ENCODE data around the gene CHIT1.
"Not testable (repeated sequence)": the region's sequence is repeated elsewhere in the genome, so short reads cannot be mapped to it uniquely, and the experiment has no call there.

CHIT1 gene

DNA sequence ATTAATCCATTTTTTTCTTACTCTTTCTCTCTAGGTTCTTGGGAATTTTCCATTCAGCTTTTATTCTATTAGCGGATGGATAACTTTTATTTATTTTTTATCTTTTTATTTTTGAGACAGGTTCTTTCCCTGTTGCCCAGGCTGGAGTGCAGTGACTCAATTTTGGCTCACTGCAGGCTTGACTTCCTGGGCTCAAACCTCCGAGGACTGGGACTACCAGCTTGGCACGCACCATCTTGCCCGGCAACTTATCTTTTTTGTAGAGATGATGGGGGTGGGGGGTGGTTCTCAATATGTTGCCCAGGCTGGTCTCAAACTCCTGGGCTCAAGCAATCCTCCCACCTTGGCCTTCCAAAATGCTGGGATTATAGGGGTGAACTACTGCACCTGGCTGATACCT is 36.1 kb upstream of the CHIT1 start:
- DNase-seq = no peak

DNA sequence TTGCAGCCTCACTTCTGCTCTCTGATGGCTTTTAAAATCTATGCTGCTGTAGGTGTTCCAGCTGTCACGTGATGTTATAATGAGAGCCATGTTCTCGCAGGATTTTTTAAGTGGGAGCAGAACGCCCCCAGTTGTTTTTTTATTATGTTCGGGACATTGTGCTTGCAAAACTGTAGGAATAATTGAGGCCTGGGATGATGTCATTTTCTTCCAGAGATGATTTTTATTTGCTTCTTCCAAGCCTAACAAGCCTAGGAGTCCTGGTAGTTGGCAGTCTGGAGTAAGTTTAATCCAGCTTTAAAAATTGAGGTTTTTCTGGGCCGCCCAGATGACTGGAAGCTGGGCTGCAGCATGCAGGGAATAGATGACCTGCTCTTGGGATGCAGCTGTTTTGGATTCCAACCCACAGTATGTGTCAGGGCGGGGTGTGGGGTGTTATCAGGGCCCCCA is 34.6 kb upstream of the CHIT1 start:
- no peak for DNase-seq

DNA sequence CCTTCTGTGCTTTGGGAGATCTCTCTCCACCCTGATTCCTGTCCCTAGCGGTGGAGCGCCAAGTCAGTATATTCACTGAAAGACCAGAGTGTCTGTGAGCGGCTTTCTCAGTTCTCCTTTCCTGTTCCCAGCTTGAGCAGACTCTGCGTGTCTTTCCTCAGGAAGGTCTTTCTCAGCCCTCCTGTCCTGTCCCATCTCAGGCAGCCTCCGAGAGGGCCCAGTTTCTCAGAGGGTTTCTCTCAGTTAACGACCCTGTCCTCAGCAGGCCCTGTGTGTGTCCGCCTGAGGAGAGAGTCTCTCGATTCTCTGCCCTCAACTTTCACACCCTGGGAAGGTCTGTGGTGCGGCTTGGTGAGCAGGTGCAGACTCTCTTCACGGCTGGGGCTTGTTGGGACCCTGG is 34.0 kb upstream of the CHIT1 start:
- no peak for DNase-seq

DNA sequence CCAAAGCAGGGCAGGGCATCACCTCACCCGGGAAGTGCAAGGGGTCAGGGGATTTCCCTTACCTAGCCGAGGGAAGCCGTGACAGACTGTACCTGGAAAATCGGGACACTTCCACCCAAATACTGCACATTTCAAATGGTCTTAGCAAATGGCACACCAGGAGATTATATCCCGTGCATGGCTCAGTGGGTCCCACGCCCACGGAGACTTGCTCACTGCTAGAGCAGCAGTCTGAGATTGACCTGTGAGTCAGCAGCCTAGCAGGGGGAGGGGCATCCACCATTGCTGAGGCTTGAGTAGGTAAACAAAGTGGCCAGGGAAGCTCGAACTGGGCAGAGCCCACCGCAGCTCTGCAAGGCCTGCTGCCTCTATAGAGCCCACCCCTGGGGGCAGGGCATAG is 27.2 kb upstream of the CHIT1 start:
- not testable (repeated sequence) for DNase-seq

DNA sequence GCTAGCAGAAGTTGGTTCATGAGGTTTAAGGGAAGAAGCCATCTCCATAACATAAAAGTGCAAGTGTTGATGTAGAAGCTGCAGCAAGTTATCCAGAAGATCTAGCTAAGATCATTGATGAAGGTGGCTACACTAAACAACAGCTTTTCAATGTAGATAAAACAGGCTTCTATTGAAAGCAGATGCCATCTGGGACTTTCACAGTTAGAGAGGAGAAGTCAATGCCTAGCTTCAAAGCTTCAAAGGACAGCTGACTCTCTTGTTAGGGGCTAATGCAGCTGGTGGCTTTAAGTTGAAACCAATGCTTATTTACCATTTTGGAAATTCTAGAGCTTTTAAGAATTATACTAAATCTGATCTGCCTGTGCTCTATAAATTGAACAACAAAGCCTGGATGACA is 25.3 kb upstream of the CHIT1 start:
- not testable (repeated sequence) for DNase-seq

DNA sequence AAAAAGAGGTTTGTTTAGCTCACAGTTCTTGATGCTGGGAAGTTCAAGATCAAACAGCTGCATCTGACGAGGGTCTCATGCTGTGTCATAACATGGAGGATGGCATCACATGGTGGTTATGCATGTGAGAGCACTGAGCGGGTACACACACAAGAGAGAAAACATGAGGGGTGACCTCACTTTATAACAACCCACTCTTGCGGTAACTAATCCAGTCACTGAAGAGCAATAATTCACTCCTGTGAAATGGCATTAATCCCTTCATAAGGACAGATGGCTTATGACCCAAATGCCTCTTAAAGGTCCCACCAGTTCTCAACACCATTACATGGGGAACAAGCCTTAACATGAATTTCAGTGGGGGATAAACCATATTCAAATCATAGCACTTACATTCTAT is 23.2 kb upstream of the CHIT1 start:
- DNase-seq = no peak

DNA sequence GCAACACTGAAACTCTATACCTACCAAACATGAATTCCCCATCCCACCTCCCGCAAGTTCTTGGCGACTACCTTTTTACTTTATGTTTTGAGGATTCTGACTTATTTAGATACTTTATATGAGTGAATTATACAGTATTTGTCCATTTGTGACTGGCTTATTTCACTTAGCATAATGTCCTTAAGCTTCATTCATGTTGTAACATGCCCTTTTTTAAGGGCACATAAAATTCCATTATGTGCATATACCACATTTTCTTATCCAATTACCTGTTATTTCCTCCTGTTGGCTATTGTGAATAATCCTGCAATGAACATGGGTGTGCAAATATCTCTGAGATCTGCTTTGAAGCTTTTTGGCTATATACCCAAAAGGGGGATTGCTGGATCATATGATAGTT is 22.0 kb upstream of the CHIT1 start:
- no peak for DNase-seq

DNA sequence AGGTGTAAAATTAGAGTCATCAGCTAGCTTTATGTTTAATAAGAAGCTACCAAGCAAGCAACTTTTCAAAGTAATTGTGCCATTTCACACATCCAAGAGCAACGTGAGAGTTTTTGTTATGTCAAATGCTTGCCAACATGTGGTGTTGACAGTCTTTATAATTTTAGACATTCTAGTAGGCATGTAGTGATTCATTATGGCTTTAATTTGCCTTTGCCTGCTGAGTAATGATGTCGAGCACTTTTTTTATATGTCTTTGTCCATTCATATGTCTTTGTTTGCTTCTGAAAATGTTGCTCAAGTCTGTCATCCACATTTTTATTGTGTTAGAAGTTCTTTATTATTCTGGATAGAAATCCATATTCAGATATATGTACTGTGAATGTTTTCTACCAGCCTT is 21.4 kb upstream of the CHIT1 start:
- no peak for DNase-seq

DNA sequence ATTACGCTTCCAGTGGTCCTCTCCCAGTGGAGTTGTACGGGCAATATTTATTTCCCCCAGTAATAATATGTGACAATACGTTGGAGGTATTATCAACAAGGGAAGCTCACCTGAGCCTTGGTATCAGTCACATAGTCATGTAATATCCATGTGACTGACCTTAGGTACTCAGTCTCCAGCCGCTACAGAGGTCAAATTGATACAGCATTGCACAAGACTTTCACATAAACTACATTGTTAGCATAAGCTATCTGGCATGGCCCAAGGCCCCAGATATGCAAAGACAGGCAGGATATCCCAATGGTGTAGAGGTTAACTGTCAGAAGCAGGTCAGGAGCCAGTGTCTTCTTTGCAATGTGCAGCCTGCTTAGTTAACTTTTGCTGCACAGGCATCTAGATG is 15.3 kb upstream of the CHIT1 start:
- no peak for DNase-seq

DNA sequence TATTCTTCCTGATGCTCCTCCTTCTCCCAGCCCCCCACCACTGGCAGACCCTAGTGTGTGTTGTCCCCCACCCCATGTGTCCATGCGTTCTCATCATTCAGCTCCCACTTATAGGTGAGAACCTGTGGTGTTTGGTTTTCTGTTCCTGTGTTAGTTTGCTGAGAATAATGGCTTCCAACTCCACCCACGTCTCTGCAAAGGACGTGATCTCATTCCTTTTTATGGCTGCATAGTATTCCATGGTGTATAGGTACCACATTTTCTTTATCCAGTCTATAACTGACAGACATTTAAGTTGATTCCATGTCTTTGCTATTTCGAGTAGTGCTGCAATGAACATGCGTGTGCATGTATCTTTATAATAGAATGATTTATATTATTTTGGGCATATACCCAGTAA is 12.2 kb upstream of the CHIT1 start:
- DNase-seq = not testable (repeated sequence)

DNA sequence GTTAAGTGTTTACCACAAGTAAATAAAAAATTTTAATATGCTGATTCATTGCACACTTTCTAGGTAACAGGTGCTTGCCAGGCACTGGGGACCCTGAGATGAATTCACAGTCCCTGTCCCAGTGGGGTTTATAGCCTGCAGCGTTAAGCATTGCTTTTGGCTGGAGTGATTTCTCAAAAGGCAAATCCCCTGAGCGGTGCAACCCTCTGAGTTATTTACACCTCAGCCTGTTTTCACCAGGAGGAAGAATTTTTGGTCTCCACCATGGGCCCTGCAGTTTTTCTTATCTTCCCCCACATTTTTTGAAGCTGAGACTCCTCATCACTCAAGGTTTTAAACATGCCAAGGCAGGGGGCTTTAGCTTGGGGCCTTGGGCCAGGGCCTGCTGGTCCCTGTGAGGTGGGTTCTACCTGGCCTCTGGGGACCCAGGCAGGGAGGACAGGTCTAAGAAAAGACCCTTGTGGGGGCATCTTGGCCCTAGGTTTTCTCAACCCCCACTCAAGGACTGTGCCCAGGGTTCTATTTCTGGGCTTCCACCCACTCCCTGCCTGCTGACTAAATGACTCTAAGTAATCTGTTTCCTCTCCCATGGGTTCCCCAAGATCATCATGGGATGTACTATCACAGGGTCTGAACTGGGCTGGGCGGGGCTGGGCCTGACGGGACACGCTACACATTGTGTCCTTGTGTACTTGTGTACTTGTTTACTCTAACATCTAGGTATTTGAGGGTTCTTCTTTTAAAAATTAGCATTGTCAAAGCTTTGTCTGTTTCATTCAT is 10.2 kb upstream of the CHIT1 start:
- no peak for DNase-seq

DNA sequence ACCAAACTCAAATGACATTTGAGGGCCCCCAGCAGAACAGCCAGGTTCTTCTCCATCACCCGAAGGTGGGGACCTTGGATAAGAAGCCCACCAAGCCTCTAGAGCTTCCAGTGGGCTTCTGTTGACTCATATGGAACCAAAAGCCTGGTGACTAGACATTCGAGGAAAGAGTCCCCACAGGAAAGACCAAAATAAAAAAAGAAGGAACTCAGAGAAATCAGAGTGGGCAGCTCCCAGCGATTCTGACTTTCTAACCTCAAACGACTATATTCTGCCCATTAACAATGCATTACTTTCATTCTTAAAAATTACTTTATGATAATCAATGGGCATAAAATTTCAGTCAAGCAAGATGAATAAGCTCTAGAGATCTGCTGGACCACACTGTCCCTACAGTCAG is 9.6 kb upstream of the CHIT1 start:
- DNase-seq = no peak

DNA sequence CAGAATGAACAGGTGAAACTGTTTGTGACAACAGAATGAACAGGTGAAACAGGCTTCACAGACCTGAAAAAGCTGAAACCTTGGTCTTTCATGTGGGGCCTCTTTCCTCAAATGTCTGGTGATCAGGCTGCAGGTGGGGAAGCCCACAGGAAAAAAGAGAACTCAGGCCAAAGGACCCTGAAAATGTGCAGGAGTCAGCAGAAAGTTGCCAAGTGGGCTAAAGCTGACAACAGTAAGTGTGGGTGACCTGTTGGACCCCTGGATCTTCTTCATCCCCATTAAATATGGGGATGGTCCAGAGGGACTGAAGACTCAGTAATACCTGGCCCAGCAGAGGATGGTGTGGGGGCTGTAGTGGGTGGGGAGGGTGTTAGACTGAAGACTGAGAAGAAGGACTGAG is 9.1 kb upstream of the CHIT1 start:
- DNase-seq = no peak

DNA sequence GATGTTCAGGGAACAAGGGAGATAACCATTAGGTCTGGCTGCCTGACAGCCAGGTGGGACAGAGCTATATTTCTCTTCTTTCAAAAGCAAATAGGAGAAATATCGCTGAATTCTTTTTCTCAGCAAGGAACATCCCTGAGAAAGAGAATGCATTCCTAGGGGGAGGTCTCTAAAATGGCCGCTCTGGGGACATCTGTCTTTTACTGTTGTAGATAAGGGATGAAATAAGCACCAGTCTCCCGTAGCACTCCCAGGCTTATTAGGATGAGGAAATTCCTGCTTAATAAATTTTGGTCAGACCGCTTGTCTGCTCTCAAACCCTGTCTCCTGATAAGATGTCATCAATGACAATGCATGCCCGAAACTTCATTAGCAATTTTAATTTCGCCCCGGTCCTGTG is 5.4 kb upstream of the CHIT1 start:
- not testable (repeated sequence) for DNase-seq

DNA sequence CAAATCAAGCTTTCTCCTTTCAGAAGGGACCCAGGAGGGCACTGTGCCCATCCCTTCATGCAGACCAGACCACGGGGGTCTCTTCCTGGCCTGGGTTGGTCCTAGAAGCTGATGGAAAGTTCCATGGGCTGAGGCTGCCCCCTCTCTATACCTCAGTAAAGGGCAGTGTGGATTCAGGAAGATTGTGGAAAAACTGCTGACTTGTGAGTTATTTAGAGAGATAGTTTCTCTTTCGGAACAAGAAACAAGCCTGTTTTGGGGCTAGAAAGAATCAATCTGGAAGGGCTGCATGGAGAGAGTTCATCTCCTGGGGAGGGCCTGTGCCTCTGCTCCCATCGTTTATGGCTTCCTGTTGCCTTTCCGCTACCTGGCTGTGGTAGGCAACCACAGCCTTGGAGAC is 803 bp downstream of the CHIT1 start:
- DNase-seq = no peak

DNA sequence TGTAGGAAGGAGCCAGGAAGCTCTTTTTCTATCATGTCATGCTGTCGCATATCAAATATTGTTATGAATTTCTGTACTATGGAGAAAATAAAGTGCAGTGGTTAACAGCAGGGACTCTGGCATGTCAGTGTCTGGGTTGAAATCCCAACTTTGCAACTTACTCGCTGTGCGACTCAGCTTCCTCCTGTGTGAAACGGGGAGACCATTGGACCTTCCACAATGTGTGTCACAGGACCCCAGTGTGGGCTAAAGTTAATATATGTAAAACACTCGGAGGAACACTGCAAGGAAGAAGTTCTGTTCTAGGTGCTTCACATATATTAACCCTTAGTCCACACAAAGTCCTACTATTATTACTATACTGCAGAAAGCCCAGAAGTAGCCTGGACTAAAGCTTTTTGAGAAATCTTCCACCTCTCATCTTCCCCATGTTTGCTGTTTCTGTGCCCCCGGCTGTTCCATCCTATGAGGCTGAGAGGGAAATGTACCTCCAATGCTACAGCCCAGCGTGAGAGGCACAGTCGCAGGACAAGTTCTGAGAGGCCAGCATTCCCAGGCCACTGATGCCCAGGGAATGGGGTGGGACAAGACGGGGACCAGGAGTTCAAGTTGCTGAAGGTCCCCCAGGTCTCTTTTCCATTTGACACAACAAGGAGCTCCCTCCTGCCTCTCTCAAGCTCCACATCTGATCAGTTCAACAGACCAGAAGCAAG is 1.9 kb downstream of the CHIT1 start:
- DNase-seq = no peak

DNA sequence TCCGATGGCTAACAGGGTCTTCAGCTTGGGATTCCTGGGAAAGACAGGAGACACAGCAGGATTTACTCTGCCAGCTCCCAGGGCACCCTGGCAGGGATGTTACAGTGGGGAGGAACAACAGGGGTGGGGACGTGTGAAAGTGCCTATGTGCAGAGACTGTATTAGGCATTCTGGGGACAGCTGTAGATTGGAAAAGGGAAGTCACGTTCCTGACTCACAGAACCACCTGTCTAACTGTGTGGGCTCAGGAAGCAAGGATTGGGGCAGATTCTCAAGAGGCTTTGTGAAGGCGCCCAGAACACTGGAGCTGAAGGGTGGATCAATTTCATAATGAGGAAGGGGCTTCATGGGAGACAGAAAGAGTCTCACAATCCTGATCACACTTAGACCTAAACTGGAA is 4.4 kb downstream of the CHIT1 start:
- no peak for DNase-seq

DNA sequence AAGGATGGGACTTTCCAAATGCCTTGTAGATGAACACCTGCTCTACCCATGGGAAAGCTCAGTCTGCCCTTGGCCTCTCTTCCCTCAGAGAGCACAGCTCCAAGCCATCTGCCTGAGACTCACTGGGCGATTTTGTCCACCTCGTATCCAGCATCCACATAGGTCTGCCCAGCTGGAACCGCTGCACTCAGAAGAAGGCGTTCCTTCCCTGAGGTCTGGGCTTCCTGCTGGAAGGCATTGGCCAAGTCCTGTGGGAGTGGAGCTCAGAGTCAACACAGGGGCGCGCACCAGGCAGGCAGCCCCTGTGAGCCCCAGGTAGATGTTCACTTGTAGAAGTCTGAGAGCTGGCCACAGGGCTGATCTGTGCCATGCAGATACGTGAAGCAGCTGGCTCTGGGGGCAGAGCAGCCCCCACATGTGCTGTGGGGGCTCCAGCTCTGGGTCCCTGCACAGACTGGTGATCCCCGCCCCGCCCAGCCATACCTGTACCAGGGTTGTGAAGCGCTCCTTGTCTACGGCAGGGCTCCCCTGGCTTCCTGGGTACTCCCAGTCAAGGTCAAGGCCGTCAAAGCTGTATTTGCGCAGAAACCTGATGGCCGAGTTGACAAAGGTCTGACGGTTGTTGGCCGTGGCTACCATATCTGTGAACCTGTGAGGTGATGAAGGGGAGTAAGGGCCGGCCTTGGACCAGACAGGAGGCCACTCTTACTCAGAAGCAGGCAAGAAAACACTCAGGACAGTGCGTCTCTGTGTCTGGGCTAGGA is 6.3 kb downstream of the CHIT1 start:
- no peak for DNase-seq

DNA sequence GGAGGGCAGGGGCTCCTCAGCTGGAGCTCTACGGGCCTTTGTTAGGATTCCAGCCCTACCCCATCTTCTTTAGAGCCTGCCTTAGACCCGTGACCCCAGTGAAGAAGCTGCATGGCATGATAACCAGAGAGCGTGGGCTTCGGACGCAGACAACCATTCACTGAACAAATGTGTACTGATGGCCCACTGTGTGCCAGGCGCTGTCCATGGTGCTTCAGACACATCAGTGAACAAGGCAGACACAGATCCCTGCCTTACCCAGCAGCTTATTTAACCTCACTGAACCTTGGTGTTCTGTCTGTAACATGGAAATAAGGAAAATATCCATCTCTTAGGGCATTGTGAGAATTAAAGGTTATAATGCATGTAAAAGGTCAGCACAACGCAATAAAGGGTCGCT is 9.5 kb downstream of the CHIT1 start:
- no peak for DNase-seq

DNA sequence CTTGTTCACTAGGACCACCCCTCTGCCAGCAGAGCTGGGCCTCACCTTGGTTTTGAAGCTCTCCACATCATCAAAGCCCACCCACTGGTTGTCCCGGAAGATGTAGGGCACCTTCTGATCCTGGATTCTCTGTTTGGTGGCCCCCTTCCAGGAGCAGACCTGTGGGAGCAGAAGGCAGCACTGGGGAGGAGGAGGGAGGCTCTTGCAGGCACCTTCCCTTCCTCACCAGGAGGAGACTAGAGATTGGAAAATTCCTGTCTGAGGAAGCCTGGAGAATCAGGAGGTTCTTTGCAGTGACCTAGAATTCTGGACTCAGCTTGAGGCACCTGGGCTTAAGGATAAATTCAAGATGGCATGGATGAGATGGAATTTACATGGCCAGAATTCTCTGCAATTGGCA is 10.3 kb downstream of the CHIT1 start:
- DNase-seq = no peak

DNA sequence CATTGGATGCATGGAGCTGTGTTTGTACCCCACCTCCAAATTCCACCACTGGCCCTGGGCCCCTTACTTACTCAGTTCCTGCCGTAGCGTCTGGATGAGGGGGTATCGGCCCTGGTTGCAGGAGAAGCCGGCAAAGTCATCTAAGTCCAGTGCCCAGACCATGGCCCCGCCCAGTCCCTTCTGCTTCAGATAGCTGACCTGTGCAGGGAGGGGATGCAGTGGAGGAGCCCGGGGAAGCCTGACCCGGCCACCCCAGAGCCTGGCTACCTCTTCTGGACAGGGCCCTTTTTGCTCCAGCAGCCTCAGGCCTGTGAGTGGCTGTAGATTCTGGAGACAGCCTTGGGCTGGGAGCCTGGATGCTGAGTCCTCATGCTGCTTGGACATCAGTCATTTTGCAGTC is 11.8 kb downstream of the CHIT1 start:
- no peak for DNase-seq

DNA sequence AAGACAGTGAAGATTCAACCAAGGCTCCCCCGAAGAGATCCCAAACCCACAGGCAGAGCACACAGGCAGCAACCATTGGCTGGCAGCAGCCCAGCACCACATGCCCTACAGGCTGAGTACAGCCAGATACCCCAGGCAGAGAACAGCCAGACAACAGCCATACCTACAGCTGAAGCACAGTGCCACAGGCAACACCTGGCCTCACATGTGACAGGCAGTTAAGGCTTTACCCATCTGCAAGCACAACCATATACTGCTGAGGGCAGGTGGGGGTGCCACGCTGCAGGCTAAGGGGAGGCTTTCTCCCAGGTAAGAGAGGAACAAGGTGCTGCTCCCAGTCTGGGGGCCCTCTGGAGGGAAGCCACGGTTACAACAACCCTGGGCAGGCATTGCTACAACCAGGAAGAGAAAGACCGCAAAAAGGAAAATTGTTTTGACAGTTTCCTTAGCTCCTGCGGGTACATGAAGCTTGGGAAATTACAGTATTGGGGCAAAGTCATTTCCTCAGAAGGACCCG is 12.3 kb downstream of the CHIT1 start:
- DNase-seq = no peak

DNA sequence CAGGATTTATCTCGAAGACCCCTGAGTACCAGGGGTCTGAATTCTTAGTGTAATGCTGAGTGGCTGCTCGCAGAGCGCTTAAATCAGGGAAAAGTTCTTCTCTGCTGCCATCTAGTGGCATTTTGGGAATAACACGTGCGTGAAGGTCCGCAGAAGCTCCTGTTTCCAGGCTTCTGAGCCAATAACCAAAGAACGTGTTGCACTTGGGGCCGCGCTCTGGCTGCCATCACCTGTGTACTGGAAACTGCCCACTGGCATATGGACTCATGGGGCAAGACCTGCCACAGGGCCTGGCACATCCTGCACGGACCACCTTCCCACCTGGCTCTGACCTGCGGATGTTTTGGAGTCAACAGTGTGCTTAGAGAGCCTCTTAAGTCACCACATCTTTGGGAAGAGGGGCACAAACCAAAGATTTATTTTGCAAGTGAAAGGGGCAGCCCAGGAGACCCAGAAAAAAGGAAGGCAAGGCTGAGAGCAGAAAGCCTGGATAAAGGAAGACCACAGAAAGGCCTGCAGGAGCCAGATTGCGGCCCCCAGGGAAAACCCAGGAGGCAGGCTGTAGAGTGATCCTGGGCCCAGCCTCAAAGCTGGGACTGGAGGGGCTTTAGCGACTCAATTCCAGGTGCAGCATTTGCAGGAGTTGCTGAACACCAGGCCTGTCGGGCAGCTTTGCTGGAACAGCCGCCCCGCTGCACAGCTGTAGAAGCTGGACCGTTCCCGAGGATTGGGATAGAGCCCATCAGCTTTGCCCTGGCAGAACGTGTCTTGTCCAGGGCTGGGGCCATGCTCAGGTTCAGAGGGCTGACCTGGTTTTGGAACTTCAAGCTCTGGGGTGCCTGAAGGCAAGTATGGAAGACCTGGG is 13.0 kb downstream of the CHIT1 start:
- DNase-seq = peak in 5 of 6 experiments; percentile 3 to 60 (median 19)

Data from stimulated activated naive CD4-positive, alpha-beta T cell (primary cell).